Measurements from ENCODE around the gene CFAP46. TPM values are rescaled to one million over a fixed set of nuclear protein-coding genes. Genes with fewer than 3 reads are reported as not detected.
A peak's percentile ranks its signal among the peaks of the same experiment; 100 is the strongest.

The CFAP46 gene
- total RNA-seq, 1 donor from 2014 or later: 0.41 TPM

DNA sequence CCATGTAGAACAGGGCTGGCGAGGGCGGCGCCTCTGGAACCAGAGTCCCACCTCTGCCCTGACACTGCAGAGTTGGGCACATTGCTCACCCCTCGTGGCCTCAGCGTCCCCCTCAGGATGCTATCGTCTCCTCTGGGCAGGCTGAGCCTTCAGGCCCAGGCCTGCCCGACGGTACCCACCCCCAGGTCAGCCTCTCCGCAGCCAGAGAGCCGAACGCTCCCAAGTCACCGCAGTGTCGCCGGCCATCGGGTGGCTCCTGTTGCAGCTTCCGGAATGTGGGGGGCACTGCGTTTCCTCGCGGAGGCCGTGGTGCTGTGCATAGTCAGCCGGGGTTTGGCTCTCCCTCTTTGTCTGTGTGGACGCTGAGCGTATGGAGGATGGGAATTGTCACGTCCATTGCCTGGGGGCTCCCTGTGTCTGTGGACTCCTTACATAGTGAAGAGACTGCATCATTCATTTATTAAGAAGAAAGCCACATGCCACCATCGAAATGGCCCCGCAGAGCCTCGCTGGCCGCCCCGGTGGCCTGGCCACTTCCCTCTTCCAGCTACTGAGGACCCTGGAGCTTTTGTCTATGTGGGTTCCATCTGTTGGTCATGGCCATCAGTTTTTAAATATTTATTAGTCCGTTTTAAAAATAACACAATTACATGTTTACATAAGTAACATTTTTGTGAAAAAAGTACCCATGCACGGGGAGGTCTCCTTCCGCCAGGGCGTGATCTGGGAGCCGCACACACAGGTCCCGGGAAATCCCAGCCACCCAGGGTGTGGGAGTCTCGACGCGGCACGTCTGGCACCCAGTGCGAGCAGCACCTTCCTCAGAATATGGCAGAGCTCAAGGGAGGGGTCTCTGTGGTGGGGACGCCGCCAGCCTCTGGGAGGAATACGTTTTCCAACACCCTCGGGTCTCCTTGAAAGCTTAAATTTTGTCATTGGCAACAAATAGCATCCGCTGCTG, 172.0 kb downstream of the CFAP46 start:
- no peak for DNase-seq

DNA sequence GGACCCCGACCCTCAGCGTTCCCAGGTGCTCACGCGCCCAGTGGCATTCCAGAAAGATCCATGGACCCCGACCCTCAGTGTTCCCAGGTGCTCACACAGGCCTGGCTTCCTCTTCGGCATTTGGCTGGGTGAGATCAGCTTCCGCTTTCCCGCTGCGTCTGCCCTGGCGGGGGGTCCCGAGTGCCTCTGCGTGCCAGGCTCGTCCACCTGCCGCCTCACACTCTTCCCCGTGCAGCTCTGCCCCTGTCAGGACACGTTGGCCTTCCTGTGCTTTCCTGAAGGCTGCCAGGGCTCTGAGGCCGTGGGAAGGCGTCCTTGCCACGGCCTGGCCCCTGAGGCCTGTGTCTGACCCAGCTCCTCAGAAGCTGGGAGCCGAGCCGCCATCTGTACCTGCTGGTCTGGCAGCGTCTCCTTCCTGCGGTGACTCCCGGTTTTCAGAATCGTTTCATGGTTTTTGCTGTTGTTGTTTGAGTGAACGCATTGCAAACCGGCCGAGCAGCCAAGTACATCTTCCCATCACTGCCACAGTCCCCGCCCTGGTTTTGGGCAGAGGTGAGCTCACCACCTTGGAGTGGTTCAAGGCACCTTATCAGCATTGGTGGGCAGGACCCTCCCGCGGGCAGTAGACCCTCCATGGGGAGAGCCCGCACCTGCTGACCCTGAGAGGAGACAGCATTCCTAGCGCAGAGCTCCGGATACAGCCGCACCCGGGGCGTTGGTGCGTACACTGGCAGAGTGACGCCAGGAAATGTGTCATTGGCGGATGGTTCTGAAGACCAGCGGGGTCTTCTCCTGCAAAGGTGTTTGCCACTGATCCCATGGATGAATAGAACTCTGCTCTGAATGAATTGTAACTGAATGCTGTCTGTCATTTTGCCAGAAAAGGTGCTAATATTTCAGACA, 173.8 kb downstream of the CFAP46 start:
- no peak for DNase-seq

DNA sequence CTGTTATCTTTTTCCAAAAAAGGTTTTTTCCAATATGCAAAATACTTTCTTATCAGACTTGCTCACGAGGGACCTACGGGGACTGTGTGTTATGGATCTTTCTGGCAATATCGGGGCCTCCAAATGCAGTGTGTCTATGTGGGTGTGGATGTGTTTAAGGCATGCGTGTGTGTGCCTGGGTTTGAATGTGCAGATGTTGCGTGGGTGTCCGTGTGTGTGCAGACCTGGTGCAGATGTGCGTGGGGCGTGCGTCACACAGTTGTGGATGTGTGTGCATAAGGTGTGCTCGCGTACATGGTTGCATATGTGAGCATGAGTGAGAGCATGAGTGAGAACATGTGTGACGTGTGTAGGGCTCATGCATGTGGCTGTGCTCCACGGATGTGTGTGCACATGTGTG, 176.1 kb downstream of the CFAP46 start:
- no peak for DNase-seq

DNA sequence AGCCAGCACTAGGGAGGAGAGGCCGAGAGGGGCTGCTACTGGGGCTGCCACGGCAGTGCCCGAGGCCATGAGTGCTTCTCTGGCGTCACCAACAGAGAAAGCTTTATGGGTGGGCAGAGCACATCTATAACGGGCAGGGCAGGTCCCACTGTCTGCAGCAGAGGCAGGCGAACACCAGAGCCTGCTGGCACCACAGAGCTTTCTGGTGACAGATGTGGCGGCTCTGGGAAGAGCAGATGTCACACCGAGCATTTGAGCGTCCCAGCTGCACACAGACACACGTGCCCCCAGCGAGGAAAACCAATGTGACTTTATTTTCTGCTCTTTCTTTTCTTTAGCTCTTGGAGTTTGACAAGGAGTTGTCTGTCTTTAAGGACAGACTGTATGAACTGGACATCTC, 176.9 kb downstream of the CFAP46 start:
- DNase-seq: peak; percentile 31

DNA sequence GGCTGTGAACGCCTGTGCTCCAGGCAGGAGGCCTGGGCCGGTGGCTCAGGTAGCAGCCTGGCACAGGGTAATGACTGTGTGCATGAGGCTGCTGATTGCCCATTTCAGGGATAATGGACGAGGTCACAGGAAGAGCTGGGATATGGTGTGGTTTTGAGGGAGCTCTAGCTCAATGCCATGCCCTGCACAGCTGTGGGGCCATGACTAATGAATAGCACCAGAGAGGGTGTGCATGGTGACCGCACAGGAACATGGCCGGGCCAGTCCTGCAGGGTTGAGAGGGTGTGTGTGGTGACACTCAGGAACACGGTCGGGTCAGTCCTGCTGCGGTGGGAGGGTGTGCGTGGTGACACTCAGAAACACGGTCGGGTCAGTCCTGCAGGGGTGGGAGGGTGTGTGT, 178.3 kb downstream of the CFAP46 start:
- no peak for DNase-seq

DNA sequence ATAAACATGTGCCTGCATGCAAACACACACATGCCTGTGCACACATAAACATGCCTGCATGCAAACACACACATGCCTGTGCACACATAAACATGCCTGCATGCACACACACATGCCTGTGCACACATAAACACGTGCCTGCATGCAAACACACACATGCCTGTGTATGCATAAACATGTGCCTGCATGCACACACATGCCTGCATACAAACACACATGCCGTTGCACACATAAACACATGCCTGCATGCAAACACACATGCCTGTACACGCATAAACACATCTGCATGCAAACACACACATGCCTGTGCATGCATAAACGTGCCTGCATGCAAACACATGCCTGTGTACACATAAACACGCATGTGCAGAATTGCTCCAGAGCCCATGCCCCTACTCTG, 178.8 kb downstream of the CFAP46 start:
- no peak for DNase-seq

DNA sequence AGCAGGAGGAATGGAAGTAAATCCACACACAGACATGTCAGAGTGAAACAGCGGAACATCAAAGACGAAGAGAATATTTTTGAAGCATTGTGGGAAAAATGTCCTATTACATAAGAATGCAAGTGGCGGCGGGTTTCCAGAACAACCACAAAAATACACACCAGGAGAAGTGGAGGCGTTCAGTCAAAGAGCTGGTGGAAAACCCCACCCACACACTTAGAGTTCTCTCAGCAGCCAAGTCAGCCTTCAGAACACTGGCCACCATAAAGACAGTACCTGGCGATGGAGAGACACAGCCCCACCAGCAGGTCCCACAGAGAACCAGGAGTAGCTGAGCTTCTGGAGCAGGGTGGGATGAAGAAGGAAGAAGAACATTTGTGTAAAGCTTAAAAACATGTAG, 180.1 kb downstream of the CFAP46 start:
- DNase-seq: no peak

DNA sequence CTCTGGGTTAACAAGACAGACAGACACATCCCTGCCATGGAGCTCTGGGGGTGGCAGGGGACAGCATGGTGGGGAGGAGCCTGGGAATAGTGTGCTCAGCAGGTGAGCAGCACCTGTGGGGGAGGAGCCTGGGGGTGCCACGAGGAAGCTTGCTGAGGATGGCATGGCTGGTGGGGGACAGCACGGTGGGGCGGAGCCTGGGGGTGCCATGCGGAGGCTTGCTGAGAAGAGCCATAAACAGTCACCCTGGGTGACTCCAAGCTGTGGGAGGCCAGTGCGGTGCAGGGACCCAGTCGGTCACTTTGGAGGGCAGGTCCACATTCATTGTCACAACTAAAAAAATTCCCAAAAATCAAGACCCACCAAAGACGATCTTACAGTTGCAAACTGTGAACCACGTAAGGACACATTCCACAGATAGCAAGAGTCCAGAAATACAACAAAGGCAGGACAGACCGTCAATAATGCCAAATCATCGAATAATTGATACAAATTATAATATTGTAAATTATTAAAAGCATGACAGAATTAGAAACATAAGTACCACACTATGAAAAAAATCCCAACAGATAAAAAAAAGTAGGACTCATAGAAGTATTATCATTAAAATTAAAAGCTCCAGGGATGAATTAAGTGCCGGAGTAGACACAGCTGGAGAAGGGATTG, 180.8 kb downstream of the CFAP46 start:
- no peak for DNase-seq

DNA sequence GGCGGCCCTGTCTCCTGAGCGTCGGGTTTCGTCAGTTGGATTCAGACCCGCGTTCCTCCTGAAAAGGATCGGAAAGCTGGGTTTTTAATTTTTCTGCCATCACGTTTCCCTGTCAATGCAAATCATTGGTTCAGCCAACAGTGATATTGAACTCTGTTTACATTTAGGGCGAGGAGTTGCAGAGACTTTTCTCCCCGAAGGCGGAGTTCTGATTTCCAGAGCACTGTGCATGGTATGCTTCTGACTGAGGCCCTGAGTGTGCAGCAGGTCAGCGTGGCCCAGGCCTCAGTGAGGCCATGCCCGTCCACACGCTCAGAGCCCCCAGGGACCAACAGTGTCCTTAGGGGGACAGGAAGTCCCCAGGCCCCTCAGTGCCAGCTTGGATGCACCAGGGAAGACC, 183.5 kb downstream of the CFAP46 start:
- DNase-seq: no peak

Other genes with a start within 250 kb of the CFAP46 start
- gene NKX6-2, start 156.4 kb downstream of the CFAP46 start, total RNA-seq: not detected
- gene ADGRA1, start 145.4 kb upstream of the CFAP46 start, total RNA-seq: 3.3 TPM
- 1.7 TPM for gene KNDC1, start 217.6 kb upstream of the CFAP46 start, total RNA-seq